Tibial nerve (tissue), 4 donors: ENCODE data around the gene RCSD1.

Source experiments
- EP300 ChIP-seq, 2 donors: sonication (generic); formaldehyde crosslinking; IDR thresholded peaks; one replicate each; pipeline ENCODE4 v1.6.1; 2017; ENCODE audit warnings: antibody characterized with exemption in 2 of 2, mild to moderate bottlenecking in 1 of 2
- POLR2A ChIP-seq, 2 donors: fragments of 450-650 bp; IDR thresholded peaks; one replicate each; pipeline ENCODE4 v1.6.1; 2017; ENCODE audit warnings: antibody characterized with exemption in 2 of 2, mild to moderate bottlenecking in 2 of 2, moderate library complexity in 2 of 2
- TF ChIP-seq, protein P1 (sequence below), 5 experiments: fragments of 200-600 bp in 3 of 5; fragments of 450-650 bp in 2 of 5; sonication (generic) in 3 of 5; IDR thresholded peaks; one replicate each; pipeline ENCODE4 v1.5.1; 2016 to 2019; ENCODE audit warnings: antibody characterized with exemption in 5 of 5, mild to moderate bottlenecking in 3 of 5, moderate library complexity in 2 of 5

DNA sequence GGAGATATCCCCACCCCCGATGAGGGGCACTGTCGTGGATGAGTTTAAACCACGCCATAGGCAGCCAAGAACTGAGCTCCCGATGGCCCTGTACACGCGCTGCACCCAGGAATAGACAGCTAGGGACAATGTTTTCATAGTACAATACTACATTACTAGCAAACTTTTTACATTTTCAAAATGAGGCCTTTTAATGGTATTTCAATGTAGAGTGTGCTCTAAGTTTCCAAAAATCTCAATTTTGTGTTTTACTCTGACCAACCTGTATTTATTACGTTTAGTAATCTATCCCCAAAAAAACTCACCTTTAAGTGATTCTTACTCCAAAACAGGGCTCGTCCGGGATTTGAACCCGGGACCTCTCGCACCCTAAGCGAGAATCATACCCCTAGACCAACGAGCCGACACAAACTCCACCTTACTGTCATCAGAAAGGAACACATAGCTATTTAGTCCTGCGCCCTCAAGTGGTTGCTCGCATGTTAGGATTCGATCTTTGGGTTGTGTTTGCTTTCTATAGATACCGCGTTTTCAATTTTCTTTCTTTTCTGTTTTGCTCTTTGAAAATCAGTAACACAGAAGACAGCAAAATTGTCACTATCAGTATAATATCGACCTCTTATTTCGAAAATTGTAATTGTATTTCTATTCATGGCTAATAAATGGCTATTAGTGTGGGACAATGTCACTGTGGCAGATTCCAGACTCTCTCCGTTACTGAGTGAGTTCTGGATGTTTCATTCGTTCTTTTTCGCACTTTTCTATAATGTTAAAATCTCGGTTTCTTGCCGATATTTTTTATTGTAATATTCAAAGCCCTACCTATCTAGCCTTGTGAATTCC lies 85.3 kb downstream of the RCSD1 start:
- TF ChIP-seq, protein P1, sequence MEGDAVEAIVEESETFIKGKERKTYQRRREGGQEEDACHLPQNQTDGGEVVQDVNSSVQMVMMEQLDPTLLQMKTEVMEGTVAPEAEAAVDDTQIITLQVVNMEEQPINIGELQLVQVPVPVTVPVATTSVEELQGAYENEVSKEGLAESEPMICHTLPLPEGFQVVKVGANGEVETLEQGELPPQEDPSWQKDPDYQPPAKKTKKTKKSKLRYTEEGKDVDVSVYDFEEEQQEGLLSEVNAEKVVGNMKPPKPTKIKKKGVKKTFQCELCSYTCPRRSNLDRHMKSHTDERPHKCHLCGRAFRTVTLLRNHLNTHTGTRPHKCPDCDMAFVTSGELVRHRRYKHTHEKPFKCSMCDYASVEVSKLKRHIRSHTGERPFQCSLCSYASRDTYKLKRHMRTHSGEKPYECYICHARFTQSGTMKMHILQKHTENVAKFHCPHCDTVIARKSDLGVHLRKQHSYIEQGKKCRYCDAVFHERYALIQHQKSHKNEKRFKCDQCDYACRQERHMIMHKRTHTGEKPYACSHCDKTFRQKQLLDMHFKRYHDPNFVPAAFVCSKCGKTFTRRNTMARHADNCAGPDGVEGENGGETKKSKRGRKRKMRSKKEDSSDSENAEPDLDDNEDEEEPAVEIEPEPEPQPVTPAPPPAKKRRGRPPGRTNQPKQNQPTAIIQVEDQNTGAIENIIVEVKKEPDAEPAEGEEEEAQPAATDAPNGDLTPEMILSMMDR (IDR thresholded peaks at IDR 0.05), result peak; percentile 85 to 87 (median 85)
- peak in 1 of 2 donors; percentile 73 for TF ChIP-seq EP300 (IDR thresholded peaks at IDR 0.05)
- no peak for TF ChIP-seq POLR2A (IDR thresholded peaks at IDR 0.05)
